Measurements from ENCODE around the gene MAP2K1.

GRCh38 chr15:66399276-66399675 is 12.6 kb downstream of the MAP2K1 start:
- TF ChIP-seq CTCF (IDR thresholded peaks at IDR 0.05) (no peak), POLR2A (IDR thresholded peaks at IDR 0.05) (no peak)
